OCI-LY7 (cell line): ENCODE measurements around the gene TRDN. TPM values are rescaled to one million over a fixed set of nuclear protein-coding genes. Genes with fewer than 3 reads are reported as not detected.

ENCODE experiments used
- BruUV-seq: library from RNA; stranded (reverse); fragments of 400-500 nt; replicated peaks from 2 replicates; lab custom pipeline; 2021; lab: Mats Ljungman, UMichigan
- CTCF ChIA-PET: fragments of 300-600 bp; sonication (Branson Sonifier 250); formaldehyde crosslinking; loops from one replicate; lab custom pipeline; 2022; ENCODE audit warnings: antibody characterized with exemption; ENCODE audit not compliant: unreplicated experiment; lab: Charles Lee
- POLR2A ChIA-PET: fragments of 300-600 bp; sonication (Branson Sonifier 250); formaldehyde crosslinking; loops from one replicate; lab custom pipeline; 2022; ENCODE audit warnings: antibody characterized with exemption; lab: Charles Lee
- DNase-seq: peaks from one replicate; pipeline ENCODE4 v3.0.0-alpha.2; 2015; ENCODE audit warnings: low spot score
- H2AFZ ChIP-seq: fragments of 200-600 bp; sonication (generic), shearing (Covaris generic); 2 replicates; pipeline ENCODE4 v1.6.1; 2014; ENCODE audit warnings: mild to moderate bottlenecking, antibody characterized with exemption, low read length, moderate library complexity
- H3K27ac ChIP-seq: fragments of 200-600 bp; sonication (generic); 2 replicates; pipeline ENCODE4 v1.5.1; 2014; ENCODE audit warnings: mixed run types, low read depth, mild to moderate bottlenecking, moderate library complexity, low read length, inconsistent platforms; ENCODE audit not compliant: poor library complexity, severe bottlenecking
- H3K36me3 ChIP-seq: fragments of 200-600 bp; sonication (generic); 2 replicates; pipeline ENCODE4 v1.6.1; 2014; ENCODE audit warnings: mild to moderate bottlenecking, antibody characterized with exemption, low read length, moderate library complexity, mixed read lengths; ENCODE audit not compliant: insufficient read depth
- H3K4me1 ChIP-seq: fragments of 200-600 bp; sonication (generic); 2 replicates; pipeline ENCODE4 v1.5.1; 2014; ENCODE audit warnings: mild to moderate bottlenecking, low read length; ENCODE audit not compliant: insufficient read depth, poor library complexity, severe bottlenecking
- H3K4me2 ChIP-seq: fragments of 200-600 bp; sonication (generic); 2 replicates; pipeline ENCODE4 v1.6.1; 2014; ENCODE audit warnings: mild to moderate bottlenecking, low read length
- H3K4me3 ChIP-seq: fragments of 200-600 bp; sonication (generic); 2 replicates; pipeline ENCODE4 v1.5.1; 2014; ENCODE audit warnings: mild to moderate bottlenecking, low read depth, low read length; ENCODE audit not compliant: poor library complexity, severe bottlenecking
- H3K79me2 ChIP-seq: fragments of 200-600 bp; sonication (generic); 2 replicates; pipeline ENCODE4 v1.6.1; 2016; ENCODE audit warnings: low read depth, mild to moderate bottlenecking, low read length, moderate library complexity, mixed read lengths; ENCODE audit not compliant: insufficient read depth
- H3K9me2 ChIP-seq: fragments of 200-600 bp; sonication (generic); 2 replicates; pipeline ENCODE4 v1.6.1; 2016; ENCODE audit warnings: mild to moderate bottlenecking, low read length, mixed read lengths; ENCODE audit not compliant: insufficient read depth
- H3K9me3 ChIP-seq: fragments of 200-600 bp; sonication (generic); 2 replicates; pipeline ENCODE4 v1.6.1; 2014; ENCODE audit warnings: mild to moderate bottlenecking, mixed run types, low read length, mixed read lengths
- H4K20me1 ChIP-seq: fragments of 200-600 bp; sonication (generic); 2 replicates; pipeline ENCODE4 v1.6.1; 2014; ENCODE audit warnings: mild to moderate bottlenecking, antibody characterized with exemption, low read length, moderate library complexity, mixed read lengths; ENCODE audit not compliant: insufficient read depth
- EZH2phosphoT487 ChIP-seq: fragments of 200-600 bp; sonication (generic); IDR thresholded peaks from 2 replicates; pipeline ENCODE4 v1.6.1; 2018; ENCODE audit warnings: low read depth, borderline replicate concordance, mild to moderate bottlenecking, mixed run types, antibody characterized with exemption, low read length, moderate library complexity, mixed read lengths
- intact Hi-C: fragments of 100-400 bp; cut with micrococcal nuclease; formaldehyde crosslinking; loops from one replicate; pipeline ENCODE4 v1.10.0; 2022; ENCODE audit not compliant: unreplicated experiment
- total RNA-seq, 2 experiments: library from RNA; depleted of rRNA in 1 of 2; stranded (reverse); fragments of >200 nt in 1 of 2; shearing (Covaris generic) in 1 of 2; gene quantifications; 2 replicates each; pipeline ENCODE4 v1.2.3, GENCODE V29; 2014 to 2022
- TF ChIP-seq, protein P1 (sequence below): fragments of 200-600 bp; sonication (generic); conservative IDR thresholded peaks from 2 replicates; pipeline ENCODE4 v1.5.1; 2014; ENCODE audit warnings: mild to moderate bottlenecking, antibody characterized with exemption, low read length, moderate library complexity, mixed read lengths

TRDN gene
- total RNA-seq, 2 experiments from 2014 or later = not detected

DNA sequence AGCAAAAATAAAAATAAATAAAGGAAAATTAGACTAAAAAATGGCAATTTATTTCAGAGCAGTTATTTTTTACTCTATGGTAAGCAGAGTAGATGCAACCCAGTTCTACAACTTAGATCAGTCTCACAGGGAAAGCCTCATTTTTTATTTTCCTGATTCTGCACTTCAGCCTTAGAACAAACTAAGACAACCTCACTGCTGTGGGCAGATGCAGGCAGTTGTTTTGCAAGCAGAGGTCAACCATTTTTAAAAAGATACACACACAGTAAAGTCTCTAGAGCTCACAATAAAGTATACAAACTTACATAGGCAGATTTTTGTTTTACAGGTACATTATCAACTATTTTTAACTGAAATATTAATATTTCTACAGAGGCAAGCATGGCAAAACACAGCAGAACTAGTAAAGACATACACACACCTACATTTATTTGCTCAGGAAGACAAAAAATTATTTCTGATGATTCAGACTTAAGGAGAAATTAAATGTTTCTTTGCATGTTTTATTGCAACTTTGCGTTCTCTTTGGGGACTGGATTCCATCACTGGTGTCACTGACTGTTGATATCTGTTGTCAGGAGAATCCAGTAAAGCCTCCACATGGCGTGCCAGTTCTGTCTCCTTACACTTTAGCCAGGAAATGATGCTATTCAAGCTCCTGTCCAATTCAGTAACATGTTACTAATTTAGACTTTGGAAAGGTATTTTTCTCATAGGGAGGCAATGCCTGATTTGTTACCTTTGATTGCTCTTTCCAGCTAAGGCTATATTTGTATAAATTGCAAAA lies 102.7 kb downstream of the TRDN start:
- intact Hi-C loops = no loop called here
- POLR2A ChIA-PET = no interaction called here
- no peak overlapping the region for H3K4me2 ChIP-seq
- H3K4me1 ChIP-seq = no peaks in the 10 kb centered on the region
- H2AFZ ChIP-seq = no peak overlapping the region
- no peaks in the 10 kb centered on the region for H3K79me2 ChIP-seq
- no peaks in the 10 kb centered on the region for H3K9me3 ChIP-seq
- H4K20me1 ChIP-seq = no peaks in the 10 kb centered on the region
- H3K4me3 ChIP-seq = no peak overlapping the region
- TF ChIP-seq EZH2phosphoT487 = no peak
- TF ChIP-seq, protein P1, sequence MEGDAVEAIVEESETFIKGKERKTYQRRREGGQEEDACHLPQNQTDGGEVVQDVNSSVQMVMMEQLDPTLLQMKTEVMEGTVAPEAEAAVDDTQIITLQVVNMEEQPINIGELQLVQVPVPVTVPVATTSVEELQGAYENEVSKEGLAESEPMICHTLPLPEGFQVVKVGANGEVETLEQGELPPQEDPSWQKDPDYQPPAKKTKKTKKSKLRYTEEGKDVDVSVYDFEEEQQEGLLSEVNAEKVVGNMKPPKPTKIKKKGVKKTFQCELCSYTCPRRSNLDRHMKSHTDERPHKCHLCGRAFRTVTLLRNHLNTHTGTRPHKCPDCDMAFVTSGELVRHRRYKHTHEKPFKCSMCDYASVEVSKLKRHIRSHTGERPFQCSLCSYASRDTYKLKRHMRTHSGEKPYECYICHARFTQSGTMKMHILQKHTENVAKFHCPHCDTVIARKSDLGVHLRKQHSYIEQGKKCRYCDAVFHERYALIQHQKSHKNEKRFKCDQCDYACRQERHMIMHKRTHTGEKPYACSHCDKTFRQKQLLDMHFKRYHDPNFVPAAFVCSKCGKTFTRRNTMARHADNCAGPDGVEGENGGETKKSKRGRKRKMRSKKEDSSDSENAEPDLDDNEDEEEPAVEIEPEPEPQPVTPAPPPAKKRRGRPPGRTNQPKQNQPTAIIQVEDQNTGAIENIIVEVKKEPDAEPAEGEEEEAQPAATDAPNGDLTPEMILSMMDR = no peak
- no TSS peak for BruUV-seq
- CTCF ChIA-PET = no interaction called here
- H3K36me3 ChIP-seq = no peaks in the 10 kb centered on the region
- no peak overlapping the region for H3K27ac ChIP-seq
- no peak for DNase-seq
- H3K9me2 ChIP-seq = no peaks in the 10 kb centered on the region

DNA sequence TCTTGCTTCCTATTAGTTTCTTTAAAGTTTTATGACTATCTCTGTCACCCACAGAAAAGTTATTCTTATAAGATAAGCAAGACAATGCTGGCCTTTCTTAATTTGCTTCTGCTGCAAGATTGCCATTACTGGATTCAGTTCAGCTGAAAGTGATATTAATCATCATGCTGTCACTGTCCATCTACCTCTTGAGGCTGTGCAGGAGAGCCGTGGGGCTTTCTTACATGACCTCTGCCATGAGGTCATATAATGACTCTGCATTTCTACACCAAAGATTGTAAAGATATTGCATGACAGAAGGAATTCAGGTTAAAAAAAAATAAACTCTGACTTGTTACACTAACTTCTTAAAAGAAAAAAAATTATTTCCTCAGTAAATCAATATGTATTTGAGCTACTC lies 106.9 kb downstream of the TRDN start:
- no peaks in the 10 kb centered on the region for H3K4me1 ChIP-seq
- H3K27ac ChIP-seq = no peak overlapping the region
- H3K4me3 ChIP-seq = no peak overlapping the region
- TF ChIP-seq, protein P1 = no peak
- TF ChIP-seq EZH2phosphoT487 = no peak
- POLR2A ChIA-PET = interaction anchor here (0.6 to 0.7 kb wide), 2 partner anchors 36 to 127 kb away, joined by 3 read pairs; no protein-coding TSS in a partner anchor
- DNase-seq = no peak
- H4K20me1 ChIP-seq = no peaks in the 10 kb centered on the region
- no peak overlapping the region for H2AFZ ChIP-seq
- no peaks in the 10 kb centered on the region for H3K9me3 ChIP-seq
- no peaks in the 10 kb centered on the region for H3K9me2 ChIP-seq
- intact Hi-C loops = no loop called here
- CTCF ChIA-PET = no interaction called here
- H3K4me2 ChIP-seq = no peak overlapping the region
- H3K36me3 ChIP-seq = no peaks in the 10 kb centered on the region
- BruUV-seq = no TSS peak
- H3K79me2 ChIP-seq = no peaks in the 10 kb centered on the region

DNA sequence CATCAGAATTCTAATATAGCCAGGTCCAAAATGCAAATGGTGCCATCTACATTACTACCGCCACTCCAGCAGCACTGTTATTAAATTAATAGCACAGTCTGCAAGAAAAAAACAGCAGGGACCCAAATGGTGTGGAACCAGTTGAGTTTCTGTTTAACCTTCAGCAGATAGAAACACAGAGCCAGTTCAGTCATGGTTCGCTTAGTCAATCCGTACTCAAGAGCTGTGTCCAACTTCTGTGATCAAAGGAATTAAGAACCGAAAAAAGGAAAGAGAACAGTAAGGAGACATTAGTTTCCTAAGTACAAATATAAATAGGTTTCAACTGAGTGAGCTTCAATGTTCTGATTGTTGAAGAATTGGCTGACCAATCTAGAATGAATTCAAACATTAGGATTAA lies 107.7 kb downstream of the TRDN start:
- no peak overlapping the region for H3K4me3 ChIP-seq
- no peaks in the 10 kb centered on the region for H3K9me3 ChIP-seq
- H2AFZ ChIP-seq = no peak overlapping the region
- intact Hi-C loops = no loop called here
- H3K36me3 ChIP-seq = no peaks in the 10 kb centered on the region
- H3K9me2 ChIP-seq = no peaks in the 10 kb centered on the region
- H3K79me2 ChIP-seq = no peaks in the 10 kb centered on the region
- H3K27ac ChIP-seq = no peak overlapping the region
- TF ChIP-seq, protein P1 = no peak
- TF ChIP-seq EZH2phosphoT487 = no peak
- no peak overlapping the region for H3K4me2 ChIP-seq
- H3K4me1 ChIP-seq = no peaks in the 10 kb centered on the region
- ChIA-PET POLR2A (interaction anchor here (0.6 kb wide), 1 partner anchor 104 kb away, joined by 3 read pairs; no protein-coding TSS in a partner anchor), CTCF (no interaction called here)
- DNase-seq = no peak
- no peaks in the 10 kb centered on the region for H4K20me1 ChIP-seq
- no TSS peak for BruUV-seq
